Measurements from ENCODE around the gene PRIM1.
"Not testable (repeated sequence)": the region's sequence is repeated elsewhere in the genome, so short reads cannot be mapped to it uniquely, and the experiment has no call there.

Gene PRIM1

DNA sequence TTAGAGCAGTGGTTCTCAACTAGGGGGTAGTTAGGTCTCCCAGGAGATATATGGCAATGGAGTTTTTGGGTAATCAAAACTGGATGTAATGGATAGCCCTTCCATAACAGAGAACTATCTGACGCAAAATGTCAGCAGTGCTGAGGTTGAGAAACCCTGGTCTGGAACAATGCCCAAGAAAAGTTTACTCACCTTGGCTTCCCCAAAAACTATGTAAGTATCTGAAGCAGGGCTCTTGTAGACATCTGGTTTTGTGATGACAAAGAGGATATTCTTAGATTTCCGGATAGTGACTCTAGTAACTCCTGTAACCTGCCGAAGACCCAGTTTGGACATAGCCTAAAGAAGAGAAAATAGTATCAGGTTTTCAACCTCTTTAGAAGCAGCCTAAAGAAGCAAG, 38.8 kb downstream of the PRIM1 start:
- H3K9me2 ChIP-seq (replicated peaks; ENCODE audit: low read depth, low read length) = no peaks in the 10 kb centered on the region
- H3K4me3 ChIP-seq (ENCODE audit: low read length, poor library complexity, severe bottlenecking) = no peak overlapping the region
- peaks cover 58% of the 10 kb centered on the region for H3K36me3 ChIP-seq (ENCODE audit: insufficient read depth, low read length)
- peaks cover 40% of the 10 kb centered on the region for H3K79me2 ChIP-seq (ENCODE audit: insufficient read depth, low read length)
- H3K9ac ChIP-seq (ENCODE audit: low read depth, low read length, poor library complexity, severe bottlenecking) = no peak overlapping the region
- H3K27me3 ChIP-seq (ENCODE audit: insufficient read depth, low read length, poor library complexity, severe bottlenecking) = no peaks in the 10 kb centered on the region
- peaks cover 7% of the 10 kb centered on the region for H3K4me1 ChIP-seq (ENCODE audit: insufficient read depth, low read length, poor library complexity, severe bottlenecking)
- no peak overlapping the region for H3K4me2 ChIP-seq (ENCODE audit: low read depth, low read length, poor library complexity, severe bottlenecking)
- peaks cover 4% of the 10 kb centered on the region for H3F3A ChIP-seq (ENCODE audit: low read depth)
- TF ChIP-seq CTCF (conservative IDR thresholded peaks at IDR 0.05; ENCODE audit: low read length) (no peak), EZH2phosphoT487 (IDR thresholded peaks at IDR 0.05; ENCODE audit: borderline replicate concordance) (no peak)
- H3K9me3 ChIP-seq (ENCODE audit: insufficient read depth, low read depth, low read length) = no peaks in the 10 kb centered on the region
- H4K20me1 ChIP-seq (ENCODE audit: insufficient read depth, low read length, poor library complexity, severe bottlenecking) = peaks cover 49% of the 10 kb centered on the region
- H2AFZ ChIP-seq (ENCODE audit: low read length) = no peak overlapping the region

DNA sequence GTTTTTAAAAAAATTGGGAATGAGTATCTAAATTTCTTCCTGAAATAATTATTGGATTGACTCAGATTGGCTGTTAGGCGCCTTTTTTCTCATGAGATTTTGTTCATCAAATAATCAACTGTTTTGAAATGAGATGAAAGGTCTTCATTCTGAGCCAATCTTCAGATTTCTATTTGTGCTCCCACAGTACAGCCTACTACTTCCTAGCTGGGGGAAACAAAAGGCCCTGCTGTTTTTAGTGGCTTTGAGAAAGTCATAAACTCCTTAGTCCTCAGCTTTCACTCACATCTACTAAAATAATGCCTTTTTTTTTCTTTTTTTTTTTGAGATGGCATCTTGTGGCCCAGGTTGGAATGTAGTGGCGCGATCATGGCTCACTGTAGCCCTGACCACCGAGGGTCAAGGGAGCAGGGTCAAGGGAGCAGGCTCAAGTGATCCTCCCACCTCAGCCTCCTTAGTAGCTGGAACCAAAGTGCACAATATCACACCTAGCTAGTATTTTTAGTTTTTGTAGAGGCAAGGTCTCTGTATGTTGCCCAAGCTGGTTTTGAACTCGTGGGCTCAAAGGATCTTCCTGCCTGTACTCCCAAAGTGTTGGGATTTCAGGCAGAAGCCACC, 42.3 kb downstream of the PRIM1 start:
- Histone ChIP-seq H3K9ac (ENCODE audit: low read depth, low read length, poor library complexity, severe bottlenecking) (no peak overlapping the region), H3K27me3 (ENCODE audit: insufficient read depth, low read length, poor library complexity, severe bottlenecking) (no peaks in the 10 kb centered on the region), H3F3A (ENCODE audit: low read depth) (peaks cover 4% of the 10 kb centered on the region), H3K36me3 (ENCODE audit: insufficient read depth, low read length) (peaks cover 38% of the 10 kb centered on the region), H2AFZ (ENCODE audit: low read length) (no peak overlapping the region), H3K4me1 (ENCODE audit: insufficient read depth, low read length, poor library complexity, severe bottlenecking) (no peaks in the 10 kb centered on the region), H4K20me1 (ENCODE audit: insufficient read depth, low read length, poor library complexity, severe bottlenecking) (peaks cover 17% of the 10 kb centered on the region), H3K79me2 (ENCODE audit: insufficient read depth, low read length) (peaks cover 8% of the 10 kb centered on the region; the same call in 1 of the 2 replicates), H3K4me3 (ENCODE audit: low read length, poor library complexity, severe bottlenecking) (no peak overlapping the region), H3K9me2 (replicated peaks; ENCODE audit: low read depth, low read length) (no peaks in the 10 kb centered on the region), H3K9me3 (ENCODE audit: insufficient read depth, low read depth, low read length) (no peaks in the 10 kb centered on the region), H3K4me2 (ENCODE audit: low read depth, low read length, poor library complexity, severe bottlenecking) (no peak overlapping the region)
- TF ChIP-seq EZH2phosphoT487 (IDR thresholded peaks at IDR 0.05; ENCODE audit: borderline replicate concordance) (no peak), CTCF (conservative IDR thresholded peaks at IDR 0.05; ENCODE audit: low read length) (no peak)

DNA sequence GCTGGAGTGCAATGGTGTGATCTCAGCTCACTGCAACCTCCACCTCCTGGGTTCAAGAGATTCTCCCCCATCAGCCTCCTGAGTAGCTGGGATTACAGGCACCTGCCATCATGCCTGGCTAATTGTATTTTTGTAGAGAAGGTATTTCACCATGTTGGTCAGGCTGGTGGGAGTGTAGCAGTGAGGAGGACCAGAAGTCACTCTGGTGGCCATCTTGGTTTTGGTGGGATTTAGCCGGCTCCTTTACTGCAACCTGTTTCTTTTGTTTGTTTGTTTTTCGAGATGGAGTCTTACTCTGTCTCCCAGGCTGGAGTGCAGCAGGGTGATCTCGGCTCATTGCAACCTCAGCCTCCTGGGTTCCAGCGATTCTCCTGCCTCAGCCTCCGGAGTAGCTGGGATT, 47.6 kb downstream of the PRIM1 start:
- not testable (repeated sequence) for H3F3A ChIP-seq (ENCODE audit: low read depth); H3K9ac ChIP-seq (ENCODE audit: low read depth, low read length, poor library complexity, severe bottlenecking); H3K4me1 ChIP-seq (ENCODE audit: insufficient read depth, low read length, poor library complexity, severe bottlenecking); H4K20me1 ChIP-seq (ENCODE audit: insufficient read depth, low read length, poor library complexity, severe bottlenecking); H3K4me2 ChIP-seq (ENCODE audit: low read depth, low read length, poor library complexity, severe bottlenecking); H2AFZ ChIP-seq (ENCODE audit: low read length); H3K27me3 ChIP-seq (ENCODE audit: insufficient read depth, low read length, poor library complexity, severe bottlenecking); H3K9me2 ChIP-seq (replicated peaks; ENCODE audit: low read depth, low read length); H3K4me3 ChIP-seq (ENCODE audit: low read length, poor library complexity, severe bottlenecking); H3K36me3 ChIP-seq (ENCODE audit: insufficient read depth, low read length); H3K9me3 ChIP-seq (ENCODE audit: insufficient read depth, low read depth, low read length); H3K79me2 ChIP-seq (ENCODE audit: insufficient read depth, low read length)

DNA sequence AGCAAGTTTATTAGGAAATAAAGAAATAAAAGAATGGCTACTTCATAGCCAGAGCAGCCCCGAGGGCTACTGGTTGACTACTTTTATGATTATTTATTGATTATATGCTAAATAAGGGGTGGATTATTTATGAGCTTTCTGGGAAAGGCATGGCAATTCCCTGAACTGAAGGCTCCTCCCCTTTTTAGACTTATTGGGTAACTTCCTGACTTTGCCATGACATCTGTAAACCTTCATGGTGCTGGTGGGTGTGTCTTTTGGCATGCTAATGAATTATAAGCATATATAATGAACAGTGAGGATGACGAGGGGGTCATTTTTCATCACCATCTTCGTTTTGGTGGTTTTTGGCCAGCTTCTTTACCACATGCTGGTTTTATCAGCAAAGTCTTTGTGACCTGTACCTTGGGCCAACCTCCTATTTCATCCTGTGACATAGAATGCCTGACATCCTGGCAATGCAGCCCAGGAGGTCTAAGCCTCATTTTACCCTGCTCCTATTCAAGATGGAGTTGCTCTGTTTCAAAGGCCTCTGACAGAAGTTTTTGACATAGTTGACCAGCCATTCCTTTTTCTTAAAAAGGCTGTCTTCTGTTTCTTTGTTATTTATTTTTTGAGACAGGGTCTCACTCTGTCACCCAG, 53.0 kb downstream of the PRIM1 start:
- Histone ChIP-seq H3K4me2 (ENCODE audit: low read depth, low read length, poor library complexity, severe bottlenecking) (no peak overlapping the region), H3K9me3 (ENCODE audit: insufficient read depth, low read depth, low read length) (no peaks in the 10 kb centered on the region), H2AFZ (ENCODE audit: low read length) (0 out of 2 replicates have a peak overlapping the region, but pooled peaks have one; percentile 45), H4K20me1 (ENCODE audit: insufficient read depth, low read length, poor library complexity, severe bottlenecking) (no peaks in the 10 kb centered on the region), H3K36me3 (ENCODE audit: insufficient read depth, low read length) (no peaks in the 10 kb centered on the region), H3F3A (ENCODE audit: low read depth) (no peaks in the 10 kb centered on the region), H3K79me2 (ENCODE audit: insufficient read depth, low read length) (no peaks in the 10 kb centered on the region), H3K27me3 (ENCODE audit: insufficient read depth, low read length, poor library complexity, severe bottlenecking) (no peaks in the 10 kb centered on the region), H3K9ac (ENCODE audit: low read depth, low read length, poor library complexity, severe bottlenecking) (no peak overlapping the region), H3K4me1 (ENCODE audit: insufficient read depth, low read length, poor library complexity, severe bottlenecking) (peaks cover 4% of the 10 kb centered on the region), H3K4me3 (ENCODE audit: low read length, poor library complexity, severe bottlenecking) (no peak overlapping the region), H3K9me2 (replicated peaks; ENCODE audit: low read depth, low read length) (no peaks in the 10 kb centered on the region)
- TF ChIP-seq EZH2phosphoT487 (IDR thresholded peaks at IDR 0.05; ENCODE audit: borderline replicate concordance) (no peak), CTCF (conservative IDR thresholded peaks at IDR 0.05; ENCODE audit: low read length) (no peak)
